IPS-18c (cell line): Measurements from ENCODE around the gene KCNJ6.

Source experiments
- H3K4me3 ChIP-seq: 2 replicates; pipeline ENCODE4 v1.7.0; 2013; ENCODE audit warnings: low read depth, mild to moderate bottlenecking, low read length, moderate library complexity; ENCODE audit not compliant: insufficient read depth
- H3K9me3 ChIP-seq: one replicate; pipeline ENCODE4 v1.6.1; 2013; ENCODE audit warnings: mild to moderate bottlenecking, low read length, moderate library complexity; ENCODE audit not compliant: control insufficient read depth, insufficient read depth

Gene KCNJ6

DNA sequence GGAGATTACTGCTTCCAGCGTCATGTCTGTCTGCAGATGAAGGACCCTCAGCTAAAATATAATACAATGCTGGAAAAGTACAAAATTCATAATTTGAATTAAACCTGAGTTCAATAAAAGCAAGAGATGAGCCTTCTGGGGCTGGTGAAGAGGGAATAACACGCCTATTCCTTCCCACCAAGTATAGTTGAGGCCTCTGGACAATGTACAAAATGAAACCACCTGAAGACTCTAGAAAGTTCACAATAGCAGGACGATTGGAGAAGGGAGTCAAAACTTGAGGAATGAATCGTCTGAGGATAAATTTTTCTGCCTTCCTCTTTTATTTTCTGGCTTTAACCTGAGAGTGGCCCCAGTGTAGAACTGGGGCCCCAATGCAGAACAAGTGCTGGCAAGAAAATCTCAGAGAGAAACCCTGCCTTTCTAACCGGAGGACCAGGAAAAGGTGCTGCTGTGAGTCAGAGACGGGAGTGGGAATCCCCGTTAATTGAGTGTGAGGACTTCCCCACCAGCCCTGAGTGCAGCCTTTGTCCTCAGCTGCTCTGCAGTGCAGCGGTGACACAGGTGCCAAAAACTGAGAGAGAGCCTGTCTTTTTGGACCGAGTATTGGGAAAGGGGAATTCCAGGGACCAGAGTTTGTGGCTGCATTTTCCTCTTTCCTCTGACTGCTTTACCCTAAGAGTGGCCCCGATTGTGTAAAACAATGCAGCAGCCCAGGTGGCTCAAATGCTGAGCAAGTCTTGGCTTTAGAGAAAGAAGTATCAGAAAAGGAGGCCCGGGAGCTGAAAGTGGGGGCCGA is 284.7 kb downstream of the KCNJ6 start:
- no peak overlapping the region for H3K4me3 ChIP-seq
- H3K9me3 ChIP-seq = no peaks in the 10 kb centered on the region

GRCh38 chr21:37630872-37631271 is 285.4 kb downstream of the KCNJ6 start:
- Histone ChIP-seq H3K9me3 (no peaks in the 10 kb centered on the region), H3K4me3 (no peak overlapping the region)

DNA sequence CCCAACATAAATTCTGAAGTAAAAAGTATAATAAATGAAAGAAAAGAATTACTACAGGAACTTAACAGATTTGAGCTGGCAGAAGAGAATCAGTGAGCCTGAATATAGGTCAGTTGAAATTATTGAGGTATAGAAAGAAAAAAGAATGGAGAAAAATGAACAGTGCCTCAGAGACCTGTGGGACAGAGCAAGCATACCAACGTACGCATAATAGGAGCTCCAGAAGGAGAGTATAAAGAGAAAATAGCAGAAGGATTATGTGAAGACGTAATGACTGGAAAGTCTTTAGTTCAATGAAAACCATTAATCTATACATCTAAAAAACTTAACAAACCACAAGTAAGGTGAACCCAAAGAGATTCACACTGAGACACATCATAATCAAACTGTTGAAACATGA is 287.9 kb downstream of the KCNJ6 start:
- H3K4me3 ChIP-seq = no peak overlapping the region
- H3K9me3 ChIP-seq = no peaks in the 10 kb centered on the region

DNA sequence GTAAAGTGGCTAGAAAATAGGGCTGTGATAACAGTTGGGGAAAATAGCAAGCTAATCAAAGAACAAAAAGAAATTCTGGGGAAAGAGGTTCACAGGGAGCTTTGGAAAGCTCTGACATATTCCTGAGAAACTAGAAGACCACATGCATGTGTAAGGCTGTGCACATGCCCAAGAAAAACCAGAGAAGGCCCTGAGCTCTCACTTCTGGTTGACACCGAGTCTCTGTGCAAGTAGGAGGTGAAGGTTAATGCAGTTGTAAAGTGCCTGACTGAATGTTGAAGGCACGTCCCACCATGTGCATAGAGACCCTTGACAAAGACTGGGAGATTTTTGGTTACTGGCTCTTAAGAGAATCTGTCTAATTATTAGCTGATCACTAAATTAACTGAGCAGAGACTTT is 288.7 kb downstream of the KCNJ6 start:
- Histone ChIP-seq H3K9me3 (no peaks in the 10 kb centered on the region), H3K4me3 (no peak overlapping the region)

DNA sequence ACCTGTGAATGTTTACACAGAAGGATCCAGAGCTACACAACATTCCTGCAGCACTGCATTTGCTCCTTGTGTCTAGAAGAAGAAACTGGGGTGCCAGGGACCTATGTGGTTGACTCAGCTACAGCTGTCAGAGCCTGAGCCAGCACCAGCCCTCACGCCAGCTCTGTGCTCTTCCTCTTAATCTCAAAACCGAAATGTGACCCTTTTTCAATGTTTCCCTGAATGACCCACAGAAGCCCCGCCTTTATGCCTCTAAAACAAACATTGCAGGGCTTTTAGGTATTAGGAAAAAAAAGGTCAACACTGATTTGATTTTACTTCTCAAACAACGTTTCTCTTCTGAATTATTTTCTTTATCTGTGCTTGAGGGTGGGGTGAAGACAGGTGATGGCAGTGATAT is 289.2 kb downstream of the KCNJ6 start:
- H3K9me3 ChIP-seq = no peaks in the 10 kb centered on the region
- H3K4me3 ChIP-seq = no peak overlapping the region

GRCh38 chr21:37626320-37626719 is 289.9 kb downstream of the KCNJ6 start:
- no peak overlapping the region for H3K4me3 ChIP-seq
- H3K9me3 ChIP-seq = no peaks in the 10 kb centered on the region

DNA sequence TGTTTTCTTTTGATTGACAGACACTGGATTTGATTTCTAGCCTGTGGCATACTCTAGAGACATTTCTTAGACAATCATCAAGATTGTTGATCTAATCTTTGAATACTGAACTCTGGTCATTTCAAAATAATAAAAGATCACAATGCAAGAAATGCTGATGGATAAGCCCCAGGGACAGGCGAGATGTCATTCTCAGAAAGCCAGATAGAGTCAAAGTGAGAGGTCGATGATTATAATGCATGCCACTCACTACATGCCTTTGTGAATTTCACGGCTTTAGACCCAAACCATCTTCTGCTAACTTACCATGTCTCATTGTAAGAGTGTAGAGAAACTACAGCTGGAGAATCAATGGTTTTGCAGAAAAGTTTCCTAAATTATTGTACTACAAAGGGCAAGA is 292.6 kb downstream of the KCNJ6 start:
- Histone ChIP-seq H3K4me3 (no peak overlapping the region), H3K9me3 (no peaks in the 10 kb centered on the region)

- Histone ChIP-seq H3K4me3 (no peak overlapping the region), H3K9me3 (no peaks in the 10 kb centered on the region)
These were observed 293.1 kb downstream of the KCNJ6 start for GRCh38 chr21:37623183-37623582.

DNA sequence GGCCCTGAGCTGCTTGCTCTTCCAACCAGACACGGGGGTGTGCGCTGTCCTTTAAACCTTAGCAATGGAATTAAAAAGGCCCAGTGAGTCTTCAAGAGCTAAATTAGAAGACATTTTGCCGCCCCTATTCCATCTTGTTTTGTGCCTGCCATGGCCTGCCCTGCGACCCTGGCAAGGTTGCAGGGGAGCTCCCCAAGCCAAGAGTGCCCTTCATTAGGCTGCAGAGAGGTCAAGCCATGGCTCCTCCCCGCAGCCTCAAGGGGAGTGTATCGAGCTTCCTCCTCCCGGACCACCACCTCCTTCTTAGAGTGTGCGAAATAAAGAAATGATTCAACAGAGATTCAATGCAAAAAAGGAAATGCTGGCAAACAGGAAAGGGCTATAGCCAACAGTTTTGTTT is 293.5 kb downstream of the KCNJ6 start:
- H3K4me3 ChIP-seq = no peak overlapping the region
- H3K9me3 ChIP-seq = no peaks in the 10 kb centered on the region

DNA sequence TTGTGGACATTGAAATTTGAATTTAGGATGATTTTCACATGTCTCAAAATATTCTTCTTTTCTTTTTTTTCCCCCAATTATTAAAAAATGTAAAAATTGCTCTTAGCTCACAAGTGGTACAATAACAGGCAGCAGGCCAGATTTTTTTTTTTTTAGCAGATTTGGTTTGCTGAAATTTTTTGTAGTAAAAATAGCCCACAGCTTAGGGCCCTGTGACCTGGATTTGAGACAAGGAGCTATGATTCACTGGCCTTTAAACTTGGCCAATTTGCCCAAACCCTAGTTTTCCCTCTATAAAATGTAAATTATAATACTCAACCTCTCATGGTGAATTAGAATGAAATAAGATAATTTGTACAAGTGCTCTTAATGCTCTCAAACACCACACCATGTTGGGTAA is 295.9 kb downstream of the KCNJ6 start:
- H3K9me3 ChIP-seq = no peaks in the 10 kb centered on the region
- H3K4me3 ChIP-seq = no peak overlapping the region

DNA sequence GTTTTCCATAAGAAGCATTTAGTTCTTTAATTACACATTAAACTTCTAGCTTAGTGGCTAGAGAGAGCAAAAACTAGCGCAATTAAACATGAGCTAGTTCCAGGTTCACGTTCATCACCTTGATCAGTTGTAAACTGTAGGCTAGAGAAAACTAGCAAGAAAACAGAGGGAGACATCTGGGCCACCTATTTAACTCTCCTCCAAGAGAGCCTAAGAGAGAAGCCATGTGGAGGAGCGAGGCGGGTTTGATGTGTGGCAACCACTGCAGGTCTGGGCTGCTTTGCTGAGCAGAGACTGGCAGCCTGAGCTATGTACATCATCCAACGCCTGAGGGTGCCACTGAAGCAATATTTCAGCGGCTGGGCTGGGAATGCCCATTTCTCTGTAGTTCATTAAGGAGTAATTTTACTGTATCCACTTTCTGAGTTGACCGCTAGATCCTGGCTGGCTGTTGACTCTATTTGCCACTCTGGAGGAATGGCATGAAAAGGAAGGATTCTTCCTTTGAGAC is 296.7 kb downstream of the KCNJ6 start:
- Histone ChIP-seq H3K4me3 (no peak overlapping the region), H3K9me3 (no peaks in the 10 kb centered on the region)

DNA sequence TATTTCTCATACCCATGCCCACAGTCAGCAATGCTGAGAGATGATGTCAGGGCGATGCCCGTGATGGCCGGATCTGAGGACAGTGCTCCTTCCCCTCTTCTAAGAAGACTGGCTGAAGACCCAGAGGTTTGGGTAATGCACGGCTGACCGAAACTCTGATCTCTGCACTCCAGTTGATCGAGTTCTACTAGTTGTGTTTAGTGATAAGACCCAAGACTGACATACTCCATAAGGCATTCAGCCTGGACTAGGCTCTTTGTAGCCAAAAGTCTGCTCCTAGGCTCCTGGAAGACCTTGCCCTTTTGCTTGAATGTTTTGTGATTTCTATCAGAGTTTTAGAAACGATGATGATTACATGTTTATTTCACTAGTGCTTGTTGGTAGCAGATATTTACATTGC is 298.2 kb downstream of the KCNJ6 start:
- H3K4me3 ChIP-seq = no peak overlapping the region
- H3K9me3 ChIP-seq = no peaks in the 10 kb centered on the region

DNA sequence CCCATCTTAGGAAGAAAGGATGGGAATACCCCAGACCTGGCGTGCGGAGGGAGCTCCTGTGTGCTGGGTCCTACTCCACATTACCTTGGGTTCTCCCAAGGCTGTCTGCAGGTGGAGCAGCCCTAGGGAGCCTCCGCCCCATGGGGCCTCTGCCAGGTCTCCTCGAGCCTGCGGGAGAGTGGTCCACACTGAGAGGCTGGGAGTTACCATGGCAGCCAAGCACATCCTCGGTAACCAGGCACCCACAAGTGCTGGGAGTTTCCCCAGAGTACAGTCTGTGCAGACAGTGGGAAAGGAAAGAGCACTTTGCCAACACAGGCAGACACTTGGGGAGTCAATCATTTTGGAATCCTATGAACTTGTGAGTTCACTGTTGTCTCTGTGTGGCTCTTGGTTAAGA is 300.3 kb downstream of the KCNJ6 start:
- H3K9me3 ChIP-seq = no peaks in the 10 kb centered on the region
- no peak overlapping the region for H3K4me3 ChIP-seq

DNA sequence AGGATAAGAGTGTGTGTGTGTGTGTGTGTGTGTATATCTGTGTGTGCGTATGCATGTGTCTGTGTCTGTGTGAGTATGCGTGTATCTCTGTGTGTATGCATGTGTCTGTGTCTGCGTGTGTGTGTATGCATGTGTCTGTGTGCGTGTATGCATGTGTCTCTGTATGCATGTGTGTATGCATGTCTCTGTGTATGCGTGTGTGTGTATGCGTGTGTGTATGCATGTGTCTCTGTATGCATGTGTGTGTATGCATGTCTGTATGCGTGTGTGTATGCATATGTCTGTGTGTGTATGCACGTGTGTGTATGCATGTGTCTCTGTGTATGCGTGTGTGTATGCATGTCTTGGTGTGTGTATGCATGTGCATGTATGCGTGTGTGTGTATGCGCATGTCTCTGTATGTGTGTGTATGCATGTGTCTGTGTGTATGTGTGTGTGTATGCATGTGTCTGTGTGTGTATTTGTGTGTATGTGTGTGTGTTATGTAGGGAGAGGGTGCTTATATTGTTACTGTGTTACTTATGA is 301.8 kb downstream of the KCNJ6 start:
- Histone ChIP-seq H3K4me3 (no peak overlapping the region), H3K9me3 (no peaks in the 10 kb centered on the region)

DNA sequence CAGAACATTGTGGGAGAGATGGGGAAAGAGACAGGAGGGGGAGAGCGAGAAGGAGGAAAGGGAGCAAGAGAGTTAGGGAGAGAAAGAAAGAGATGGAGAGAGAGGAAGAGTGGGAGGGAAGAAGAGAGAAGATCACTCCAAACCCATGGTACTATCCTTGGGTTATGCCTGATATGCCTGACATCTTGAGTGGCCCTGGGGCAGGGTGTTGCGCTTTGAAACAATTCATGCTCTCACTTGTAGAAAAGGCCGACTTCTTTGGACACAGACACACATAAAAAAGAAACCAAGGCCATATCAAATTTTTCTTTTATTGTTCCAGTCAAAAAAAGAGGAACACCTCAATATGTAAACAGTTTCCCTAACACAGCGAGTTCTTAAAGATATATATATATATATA is 309.2 kb downstream of the KCNJ6 start:
- H3K9me3 ChIP-seq = no peaks in the 10 kb centered on the region
- no peak overlapping the region for H3K4me3 ChIP-seq

GRCh38 chr21:37606549-37606948 is 309.7 kb downstream of the KCNJ6 start:
- Histone ChIP-seq H3K4me3 (no peak overlapping the region), H3K9me3 (no peaks in the 10 kb centered on the region)

GRCh38 chr21:37605006-37605405 is 311.3 kb downstream of the KCNJ6 start:
- no peaks in the 10 kb centered on the region for H3K9me3 ChIP-seq

DNA sequence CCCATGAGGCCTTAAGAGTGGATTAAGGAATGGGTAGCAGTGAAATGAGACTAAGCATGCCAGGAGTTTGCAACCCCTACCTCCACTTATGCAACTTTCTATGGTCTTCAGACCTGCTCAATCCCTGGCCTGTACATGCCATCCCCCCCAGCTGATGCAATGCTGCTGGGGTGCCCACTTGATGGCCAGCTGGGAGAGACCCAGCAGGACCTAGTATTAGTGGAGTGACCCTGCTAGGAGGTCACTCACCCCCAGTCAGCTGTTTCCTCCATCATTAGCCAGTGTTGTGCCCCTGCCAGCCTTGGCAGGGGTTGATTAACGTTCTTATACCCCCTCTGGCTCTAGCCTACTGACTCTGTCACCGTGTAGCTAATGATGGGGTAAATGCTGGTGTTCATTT is 313.1 kb downstream of the KCNJ6 start:
- Histone ChIP-seq H3K9me3 (no peaks in the 10 kb centered on the region), H3K4me3 (no peak overlapping the region)

More at GRCh38 chr21:37605006-37605405, 311.3 kb downstream of the KCNJ6 start:
- no peak overlapping the region for H3K4me3 ChIP-seq

- H3K4me3 ChIP-seq = no peak overlapping the region
- no peaks in the 10 kb centered on the region for H3K9me3 ChIP-seq
These were observed 314.3 kb downstream of the KCNJ6 start for GRCh38 chr21:37601915-37602314.
